Activated T-helper 2 cell treated with anti-CD3 and anti-CD28 coated beads, Interferon-gamma antibody, Interleukin-2, Interleukin-4, amounts not matched to agents 10 μg/mL and 5 μg/mL and 100 μg/mL, durations not matched to agents 14 hours and 24 hours and 36 hours (primary cell): ENCODE data around the gene BEX4. TPM values are rescaled to one million over a fixed set of nuclear protein-coding genes. Genes with fewer than 3 reads are reported as not detected.
"Not testable (repeated sequence)": the region's sequence is repeated elsewhere in the genome, so short reads cannot be mapped to it uniquely, and the experiment has no call there.

Experiments
- DNase-seq: peaks from one replicate; pipeline ENCODE4 v3.0.0; 2021; ENCODE audit warnings: low spot score
- H3K27ac Mint-ChIP-seq: one replicate; pipeline ENCODE4 v1.8.0; 2021; ENCODE audit warnings: mixed read lengths
- H3K27me3 Mint-ChIP-seq: one replicate; pipeline ENCODE4 v1.8.0; 2021; ENCODE audit warnings: low read depth, mixed read lengths
- H3K36me3 Mint-ChIP-seq: one replicate; pipeline ENCODE4 v1.8.0; 2021; ENCODE audit warnings: low read depth, mixed read lengths
- H3K4me1 Mint-ChIP-seq: one replicate; pipeline ENCODE4 v1.8.0; 2021; ENCODE audit warnings: low read depth, mixed read lengths
- H3K4me3 Mint-ChIP-seq: one replicate; pipeline ENCODE4 v1.8.0; 2021; ENCODE audit warnings: low read depth, mild to moderate bottlenecking, moderate library complexity, mixed read lengths
- H3K9me3 Mint-ChIP-seq: one replicate; pipeline ENCODE4 v1.8.0; 2021; ENCODE audit warnings: mixed read lengths
- intact Hi-C: fragments of 100-400 bp; cut with micrococcal nuclease; formaldehyde crosslinking; loops from one replicate; pipeline ENCODE4 v1.15.1; 2023
- total RNA-seq: library from RNA; stranded (reverse); gene quantifications from 2 replicates; pipeline ENCODE4 v1.2.3, GENCODE V29; 2022

Gene BEX4
- 7.8 and 9.4 TPM in 2 replicates for total RNA-seq

- peak; percentile 73 for DNase-seq
- peak within 1 kb of the TSS; percentile 78 for H3K27ac Mint-ChIP-seq
- H3K36me3 Mint-ChIP-seq: peaks cover 4% of the 10 kb centered on the region
- peaks cover 10% of the 10 kb centered on the region for H3K27me3 Mint-ChIP-seq
- intact Hi-C loops: loop anchor here (2.0 kb wide), 1 partner anchor 40 kb away; the partner anchor contains the start of gene TCEAL8
- H3K4me3 Mint-ChIP-seq: peak within 1 kb of the TSS; percentile 84
- H3K9me3 Mint-ChIP-seq: no peaks in the 10 kb centered on the region
- H3K4me1 Mint-ChIP-seq: peaks cover 6% of the 10 kb centered on the region
These were observed at the start of gene BEX4 for GRCh38 chrX:103214870-103215424. BEX4 (plus strand) TSS chrX:103215108; CDS start chrX:103216154, 1,046 bp downstream.

- H3K27me3 Mint-ChIP-seq: no peaks in the 10 kb centered on the region
- no peak overlapping the region for H3K4me3 Mint-ChIP-seq
- no peaks in the 10 kb centered on the region for H3K36me3 Mint-ChIP-seq
- intact Hi-C loops: no loop called here
- H3K9me3 Mint-ChIP-seq: no peaks in the 10 kb centered on the region
- no peak overlapping the region for H3K27ac Mint-ChIP-seq
- no peak for DNase-seq
- no peaks in the 10 kb centered on the region for H3K4me1 Mint-ChIP-seq
These were observed 44.7 kb upstream of the BEX4 start for GRCh38 chrX:103170216-103170615.

GRCh38 chrX:103171353-103171752, 43.6 kb upstream of the BEX4 start:
- H3K9me3 Mint-ChIP-seq: no peaks in the 10 kb centered on the region
- DNase-seq: no peak

GRCh38 chrX:103175256-103175655, 39.7 kb upstream of the BEX4 start:
- DNase-seq, H3K27me3 Mint-ChIP-seq, H3K9me3 Mint-ChIP-seq, H3K4me1 Mint-ChIP-seq, H3K27ac Mint-ChIP-seq, H3K4me3 Mint-ChIP-seq, H3K36me3 Mint-ChIP-seq: not testable (repeated sequence)
- intact Hi-C loops: loop anchor here (1.0 kb wide), 1 partner anchor 224 kb away; no protein-coding TSS in a partner anchor

More at GRCh38 chrX:103171353-103171752, 43.6 kb upstream of the BEX4 start:
- no peak overlapping the region for H3K27ac Mint-ChIP-seq
- H3K27me3 Mint-ChIP-seq: no peaks in the 10 kb centered on the region
- H3K36me3 Mint-ChIP-seq: no peaks in the 10 kb centered on the region
- H3K4me3 Mint-ChIP-seq: no peak overlapping the region
- intact Hi-C loops: no loop called here
- peaks cover 3% of the 10 kb centered on the region for H3K4me1 Mint-ChIP-seq

GRCh38 chrX:103175944-103176753, 38.8 kb upstream of the BEX4 start:
- Mint-ChIP-seq H3K27me3 (peaks cover 5% of the 10 kb centered on the region), H3K27ac (no peak overlapping the region), H3K36me3 (no peaks in the 10 kb centered on the region), H3K4me1 (peaks cover 3% of the 10 kb centered on the region), H3K4me3 (no peak overlapping the region), H3K9me3 (no peaks in the 10 kb centered on the region)
- intact Hi-C loops: loop anchor here (1.0 kb wide), 1 partner anchor 225 kb away; no protein-coding TSS in a partner anchor
- DNase-seq: peak; percentile 16

GRCh38 chrX:103177556-103177955, 37.4 kb upstream of the BEX4 start:
- no peak for DNase-seq
- intact Hi-C loops: no loop called here
- no peaks in the 10 kb centered on the region for H3K9me3 Mint-ChIP-seq
- no peak overlapping the region for H3K4me3 Mint-ChIP-seq
- H3K4me1 Mint-ChIP-seq: peaks cover 3% of the 10 kb centered on the region
- no peak overlapping the region for H3K27ac Mint-ChIP-seq
- H3K27me3 Mint-ChIP-seq: peaks cover 5% of the 10 kb centered on the region
- H3K36me3 Mint-ChIP-seq: no peaks in the 10 kb centered on the region

GRCh38 chrX:103183912-103184311, 31.0 kb upstream of the BEX4 start:
- no peak overlapping the region for H3K4me3 Mint-ChIP-seq
- no peaks in the 10 kb centered on the region for H3K4me1 Mint-ChIP-seq
- H3K9me3 Mint-ChIP-seq: no peaks in the 10 kb centered on the region
- no peak overlapping the region for H3K27ac Mint-ChIP-seq
- intact Hi-C loops: no loop called here
- no peaks in the 10 kb centered on the region for H3K36me3 Mint-ChIP-seq
- no peak for DNase-seq
- H3K27me3 Mint-ChIP-seq: peaks cover 5% of the 10 kb centered on the region

GRCh38 chrX:103187953-103188475, 26.9 kb upstream of the BEX4 start:
- H3K27ac Mint-ChIP-seq: no peak overlapping the region
- no peaks in the 10 kb centered on the region for H3K4me1 Mint-ChIP-seq
- H3K36me3 Mint-ChIP-seq: no peaks in the 10 kb centered on the region
- intact Hi-C loops: no loop called here
- H3K9me3 Mint-ChIP-seq: no peaks in the 10 kb centered on the region
- peaks cover 1% of the 10 kb centered on the region for H3K27me3 Mint-ChIP-seq
- DNase-seq: no peak
- no peak overlapping the region for H3K4me3 Mint-ChIP-seq

GRCh38 chrX:103197721-103198306, 17.1 kb upstream of the BEX4 start:
- DNase-seq: no peak
- Mint-ChIP-seq H3K4me3 (no peak overlapping the region), H3K36me3 (no peaks in the 10 kb centered on the region), H3K27me3 (no peaks in the 10 kb centered on the region), H3K4me1 (no peaks in the 10 kb centered on the region), H3K9me3 (no peaks in the 10 kb centered on the region), H3K27ac (no peak overlapping the region)
- intact Hi-C loops: no loop called here

GRCh38 chrX:103198668-103199067, 16.2 kb upstream of the BEX4 start:
- DNase-seq, H3K27ac Mint-ChIP-seq, H3K9me3 Mint-ChIP-seq, intact Hi-C loops, H3K27me3 Mint-ChIP-seq, H3K4me3 Mint-ChIP-seq, H3K36me3 Mint-ChIP-seq, H3K4me1 Mint-ChIP-seq: not testable (repeated sequence)

- Mint-ChIP-seq H3K27ac (no peak overlapping the region), H3K9me3 (no peaks in the 10 kb centered on the region), H3K36me3 (no peaks in the 10 kb centered on the region), H3K4me1 (no peaks in the 10 kb centered on the region), H3K27me3 (no peaks in the 10 kb centered on the region), H3K4me3 (no peak overlapping the region)
- no peak for DNase-seq
- intact Hi-C loops: no loop called here
These were observed 13.9 kb upstream of the BEX4 start for GRCh38 chrX:103201041-103201440.

GRCh38 chrX:103210056-103210455, 4.9 kb upstream of the BEX4 start:
- Mint-ChIP-seq H3K27me3 (peaks cover 5% of the 10 kb centered on the region), H3K4me1 (peaks cover 3% of the 10 kb centered on the region), H3K4me3 (no peak overlapping the region), H3K9me3 (no peaks in the 10 kb centered on the region), H3K36me3 (no peaks in the 10 kb centered on the region), H3K27ac (no peak overlapping the region)
- no peak for DNase-seq
- intact Hi-C loops: loop anchor here (2.0 kb wide), 1 partner anchor 255 kb away; no protein-coding TSS in a partner anchor
